Prostate gland (tissue), 2 donors: Measurements from ENCODE around the gene DSCAML1.

Experiments used
- POLR2A ChIP-seq: fragments of 450-650 bp; IDR thresholded peaks from one replicate; pipeline ENCODE4 v1.6.1; 2016; ENCODE audit warnings: antibody characterized with exemption, mild to moderate bottlenecking
- POLR2AphosphoS5 ChIP-seq: sonication (generic); formaldehyde crosslinking; IDR thresholded peaks from one replicate; pipeline ENCODE4 v1.6.1; 2017; ENCODE audit warnings: antibody characterized with exemption
- TF ChIP-seq, protein P1 (sequence below), 4 experiments: fragments of 200-600 bp in 2 of 4; fragments of 450-650 bp in 2 of 4; sonication (generic) in 2 of 4; IDR thresholded peaks; 1 replicate in 3 of 4; 2 replicates in 1 of 4; pipeline ENCODE4 v1.5.1; 2016 to 2019; ENCODE audit warnings: antibody characterized with exemption in 4 of 4, mild to moderate bottlenecking in 2 of 4, moderate library complexity in 2 of 4

DNA sequence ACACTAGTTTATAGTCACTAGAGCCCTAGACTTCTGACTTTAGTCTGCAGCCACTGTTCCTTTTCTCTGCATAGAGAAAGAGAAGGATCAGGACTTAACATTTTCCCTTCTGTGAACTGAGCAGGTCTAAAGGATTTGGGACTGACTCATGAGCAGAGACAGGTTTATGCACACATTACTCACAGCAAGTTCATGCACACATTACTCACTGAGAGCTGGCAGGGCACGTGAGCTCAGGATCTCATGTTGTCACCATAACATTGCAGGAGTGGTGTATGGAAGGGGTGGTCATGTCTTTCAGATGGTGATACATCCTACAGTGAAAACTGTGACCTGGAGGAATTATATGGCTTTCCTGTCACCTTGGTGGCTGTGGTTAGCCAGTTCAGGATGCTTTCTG is 413.0 kb downstream of the DSCAML1 start:
- TF ChIP-seq, protein P1, sequence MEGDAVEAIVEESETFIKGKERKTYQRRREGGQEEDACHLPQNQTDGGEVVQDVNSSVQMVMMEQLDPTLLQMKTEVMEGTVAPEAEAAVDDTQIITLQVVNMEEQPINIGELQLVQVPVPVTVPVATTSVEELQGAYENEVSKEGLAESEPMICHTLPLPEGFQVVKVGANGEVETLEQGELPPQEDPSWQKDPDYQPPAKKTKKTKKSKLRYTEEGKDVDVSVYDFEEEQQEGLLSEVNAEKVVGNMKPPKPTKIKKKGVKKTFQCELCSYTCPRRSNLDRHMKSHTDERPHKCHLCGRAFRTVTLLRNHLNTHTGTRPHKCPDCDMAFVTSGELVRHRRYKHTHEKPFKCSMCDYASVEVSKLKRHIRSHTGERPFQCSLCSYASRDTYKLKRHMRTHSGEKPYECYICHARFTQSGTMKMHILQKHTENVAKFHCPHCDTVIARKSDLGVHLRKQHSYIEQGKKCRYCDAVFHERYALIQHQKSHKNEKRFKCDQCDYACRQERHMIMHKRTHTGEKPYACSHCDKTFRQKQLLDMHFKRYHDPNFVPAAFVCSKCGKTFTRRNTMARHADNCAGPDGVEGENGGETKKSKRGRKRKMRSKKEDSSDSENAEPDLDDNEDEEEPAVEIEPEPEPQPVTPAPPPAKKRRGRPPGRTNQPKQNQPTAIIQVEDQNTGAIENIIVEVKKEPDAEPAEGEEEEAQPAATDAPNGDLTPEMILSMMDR (IDR thresholded peaks at IDR 0.05) = no peak
- TF ChIP-seq POLR2A = no peak
- TF ChIP-seq POLR2AphosphoS5 = no peak
